HUDEP-2 (cell line): ENCODE measurements around the gene PCDHGA4.
A peak's percentile ranks its signal among the peaks of the same experiment; 100 is the strongest.
"Not testable (repeated sequence)": the region's sequence is repeated elsewhere in the genome, so short reads cannot be mapped to it uniquely, and the experiment has no call there.

ENCODE experiments used
- DNase-seq, 76 experiments: peaks; one replicate each; lab custom pipeline; 2025; ENCODE audit not compliant: unreplicated experiment in 76 of 76; lab: John Stamatoyannopoulos, UW

Gene PCDHGA4

GRCh38 chr5:141382469-141383294 is 27.9 kb downstream of the PCDHGA4 start, which contains the start of gene PCDHGA7:
PCDHGA7 (plus strand) TSS chr5:141382742; CDS start chr5:141382900, 158 bp downstream.
- no peak for DNase-seq

DNA sequence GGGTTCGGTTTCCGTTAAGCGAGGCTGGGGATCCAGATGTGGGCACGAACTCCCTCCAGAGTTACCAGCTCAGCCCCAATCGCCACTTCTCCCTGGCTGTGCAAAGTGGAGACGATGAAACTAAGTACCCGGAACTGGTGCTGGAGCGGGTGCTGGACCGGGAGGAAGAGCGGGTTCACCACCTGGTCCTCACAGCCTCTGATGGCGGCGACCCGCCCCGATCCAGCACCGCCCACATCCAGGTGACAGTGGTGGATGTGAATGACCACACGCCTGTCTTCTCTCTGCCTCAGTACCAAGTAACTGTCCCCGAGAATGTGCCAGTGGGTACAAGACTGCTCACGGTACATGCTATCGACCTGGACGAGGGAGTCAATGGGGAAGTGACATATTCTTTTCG is 28.5 kb downstream of the PCDHGA4 start:
- DNase-seq = no peak

- no peak for DNase-seq
Observed at GRCh38 chr5:141384471-141385267, 29.8 kb downstream of the PCDHGA4 start.

- DNase-seq = peak in 2 of 76 experiments; percentile 3 to 15
Observed at GRCh38 chr5:141387557-141388311, 32.9 kb downstream of the PCDHGA4 start, which contains the start of gene PCDHGB4. PCDHGB4 (plus strand) TSS chr5:141387698; CDS start chr5:141387885, 187 bp downstream.

DNA sequence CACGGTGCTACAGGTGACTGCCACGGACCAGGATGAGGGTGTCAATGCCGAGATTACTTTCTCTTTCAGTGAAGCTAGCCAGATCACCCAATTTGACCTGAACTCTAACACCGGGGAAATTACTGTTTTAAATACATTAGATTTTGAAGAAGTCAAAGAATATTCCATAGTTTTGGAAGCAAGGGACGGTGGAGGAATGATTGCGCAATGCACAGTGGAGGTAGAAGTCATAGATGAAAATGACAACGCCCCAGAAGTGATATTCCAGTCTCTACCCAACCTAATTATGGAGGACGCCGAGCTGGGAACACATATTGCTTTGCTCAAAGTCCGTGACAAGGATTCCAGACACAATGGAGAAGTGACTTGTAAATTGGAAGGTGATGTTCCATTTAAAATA is 33.8 kb downstream of the PCDHGA4 start:
- DNase-seq = no peak

- no peak for DNase-seq
Observed at GRCh38 chr5:141389153-141390042, 34.6 kb downstream of the PCDHGA4 start.

GRCh38 chr5:141392429-141393198 is 37.8 kb downstream of the PCDHGA4 start, which contains the start of gene PCDHGA8:
PCDHGA8 (plus strand) TSS chr5:141392633; CDS start chr5:141392814, 181 bp downstream.
- DNase-seq = no peak

- no peak for DNase-seq
Observed at GRCh38 chr5:141393267-141393666, 38.4 kb downstream of the PCDHGA4 start.

DNA sequence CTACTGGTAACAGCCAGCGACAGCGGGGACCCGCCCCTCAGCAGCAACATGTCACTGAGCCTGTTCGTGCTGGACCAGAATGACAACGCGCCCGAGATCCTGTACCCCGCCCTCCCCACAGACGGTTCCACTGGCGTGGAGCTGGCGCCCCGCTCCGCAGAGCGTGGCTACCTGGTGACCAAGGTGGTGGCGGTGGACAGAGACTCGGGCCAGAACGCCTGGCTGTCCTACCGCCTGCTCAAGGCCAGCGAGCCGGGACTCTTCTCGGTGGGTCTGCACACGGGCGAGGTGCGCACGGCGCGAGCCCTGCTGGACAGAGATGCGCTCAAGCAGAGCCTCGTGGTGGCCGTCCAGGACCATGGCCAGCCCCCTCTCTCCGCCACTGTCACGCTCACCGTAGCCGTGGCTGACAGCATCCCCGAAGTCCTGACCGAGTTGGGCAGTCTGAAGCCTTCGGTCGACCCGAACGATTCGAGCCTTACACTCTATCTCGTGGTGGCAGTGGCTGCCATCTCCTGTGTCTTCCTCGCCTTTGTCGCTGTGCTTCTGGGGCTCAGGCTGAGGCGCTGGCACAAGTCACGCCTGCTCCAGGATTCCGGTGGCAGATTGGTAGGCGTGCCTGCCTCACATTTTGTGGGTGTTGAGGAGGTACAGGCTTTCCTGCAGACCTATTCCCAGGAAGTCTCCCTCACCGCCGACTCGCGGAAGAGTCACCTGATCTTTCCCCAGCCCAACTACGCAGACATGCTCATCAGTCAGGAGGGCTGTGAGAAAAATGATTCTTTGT is 39.8 kb downstream of the PCDHGA4 start:
- DNase-seq = not testable (repeated sequence)

- peak in 9 of 76 experiments; percentile 2 to 25 (median 11) for DNase-seq
Observed at GRCh38 chr5:141397756-141398551, 43.1 kb downstream of the PCDHGA4 start, which contains the start of gene PCDHGB5. PCDHGB5 (plus strand) TSS chr5:141397947; CDS start chr5:141398128, 181 bp downstream.

GRCh38 chr5:141398608-141399007 is 43.8 kb downstream of the PCDHGA4 start:
- DNase-seq = no peak

GRCh38 chr5:141399555-141400258 is 44.9 kb downstream of the PCDHGA4 start:
- DNase-seq = no peak

- no peak for DNase-seq
Observed at GRCh38 chr5:141402553-141403243, 47.9 kb downstream of the PCDHGA4 start, which contains the start of gene PCDHGA9. PCDHGA9 (plus strand) TSS chr5:141402778; CDS start chr5:141402953, 175 bp downstream.

- no peak for DNase-seq
Observed at GRCh38 chr5:141403387-141403786, 48.6 kb downstream of the PCDHGA4 start.
